GM21737 (cell line): Measurements from ENCODE around the gene EIF3B.
"Not testable (repeated sequence)": the region's sequence is repeated elsewhere in the genome, so short reads cannot be mapped to it uniquely, and the experiment has no call there.

Source experiments
- ATAC-seq: cut with Tn5 transposase; IDR thresholded peaks from one replicate; pipeline ENCODE4 v1.9.1; 2021; ENCODE audit warnings: mild to moderate bottlenecking, moderate library complexity; ENCODE audit not compliant: unreplicated experiment

The EIF3B gene

DNA sequence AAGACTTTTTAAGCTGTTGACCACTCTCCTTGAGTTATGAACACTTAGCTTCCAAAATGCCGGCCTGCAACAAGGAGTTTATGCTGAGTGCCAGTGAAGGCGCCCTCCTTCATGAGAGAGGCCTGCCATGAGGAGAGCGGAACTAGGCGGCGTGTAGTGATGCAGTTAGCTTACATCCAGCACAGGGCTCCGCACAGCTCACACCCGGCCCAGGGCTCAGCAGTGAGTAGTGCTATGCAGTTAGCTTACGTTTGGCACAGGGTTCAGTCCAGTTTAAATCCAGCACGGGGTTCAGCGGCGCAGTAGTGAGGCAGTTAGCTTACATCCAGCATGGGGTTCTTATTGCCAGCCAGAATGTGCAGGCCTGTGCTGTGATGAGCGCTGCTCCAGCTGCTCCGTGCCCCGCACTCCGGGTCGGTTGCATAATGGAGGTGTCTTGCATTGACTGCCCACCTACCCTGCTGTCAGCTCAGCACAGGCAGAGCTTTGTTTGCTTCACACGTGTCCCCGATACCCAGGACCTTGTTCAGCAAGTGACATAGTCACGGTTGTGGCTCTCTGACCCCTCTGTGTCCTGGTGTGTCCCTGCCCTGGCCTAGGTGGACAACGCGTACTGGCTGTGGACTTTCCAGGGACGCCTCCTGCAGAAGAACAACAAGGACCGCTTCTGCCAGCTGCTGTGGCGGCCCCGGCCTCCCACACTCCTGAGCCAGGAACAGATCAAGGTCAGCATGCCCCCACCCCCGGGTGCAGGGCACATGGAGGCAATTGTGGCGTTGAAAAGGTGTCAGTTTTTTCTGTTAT lies 21.9 kb downstream of the EIF3B start:
- no peak for ATAC-seq

- ATAC-seq: not testable (repeated sequence)
Observed at GRCh38 chr7:2377492-2377891, 22.9 kb downstream of the EIF3B start.

DNA sequence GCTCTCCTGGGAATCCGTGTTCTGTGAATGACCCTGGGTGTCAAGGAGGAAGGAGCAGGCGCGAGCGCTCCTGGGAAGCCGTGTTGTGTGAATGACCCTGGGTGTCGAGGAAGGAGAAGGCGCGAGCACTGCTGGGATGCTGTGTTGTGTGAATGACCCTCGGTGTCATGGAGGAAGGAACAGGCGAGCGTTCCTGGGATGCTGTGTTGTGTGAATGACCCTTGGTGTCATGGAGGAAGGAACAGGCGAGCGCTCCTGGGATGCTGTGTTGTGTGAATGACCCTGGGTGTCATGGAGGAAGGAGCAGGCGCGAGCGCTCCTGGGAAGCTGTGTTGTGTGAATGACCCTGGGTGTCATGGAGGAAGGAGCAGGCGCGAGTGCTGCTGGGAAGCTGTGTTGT lies 23.5 kb downstream of the EIF3B start:
- ATAC-seq: not testable (repeated sequence)

GRCh38 chr7:2379161-2379560 lies 24.5 kb downstream of the EIF3B start:
- ATAC-seq: no peak

DNA sequence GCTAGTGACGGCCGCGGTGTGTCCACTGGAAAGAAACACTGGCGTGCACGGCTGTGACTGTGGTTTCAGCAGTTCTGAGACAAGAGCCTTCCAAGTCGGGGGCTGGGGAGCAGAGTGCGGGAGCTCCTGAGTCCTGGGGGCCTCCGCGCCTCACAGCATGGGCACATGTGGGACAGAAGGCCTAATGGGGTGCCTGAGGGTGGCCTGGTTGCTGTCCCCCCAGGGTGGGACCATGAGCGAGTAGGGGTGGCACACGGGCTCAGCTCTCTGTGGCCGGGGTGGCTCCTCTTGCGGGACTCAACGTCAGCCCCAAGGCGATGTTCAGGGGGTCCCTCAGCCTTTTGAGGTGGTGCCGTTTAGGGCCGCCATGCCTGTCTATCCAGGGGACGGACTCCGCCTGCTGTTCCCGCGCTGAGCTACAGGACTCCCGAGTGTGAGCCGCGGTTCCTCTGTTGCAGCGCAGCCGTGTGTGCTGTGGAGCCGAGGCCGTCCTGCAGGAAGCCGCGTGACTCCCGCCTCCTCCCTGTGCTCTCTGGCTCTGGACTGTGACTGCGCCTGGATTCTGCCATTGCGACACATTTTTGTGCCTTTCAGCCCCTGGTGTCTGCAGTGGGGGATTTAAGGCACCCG lies 25.3 kb downstream of the EIF3B start:
- no peak for ATAC-seq

- no peak for ATAC-seq
Observed at GRCh38 chr7:2380461-2380860, 25.8 kb downstream of the EIF3B start.

GRCh38 chr7:2381227-2381626 lies 26.6 kb downstream of the EIF3B start:
- no peak for ATAC-seq

DNA sequence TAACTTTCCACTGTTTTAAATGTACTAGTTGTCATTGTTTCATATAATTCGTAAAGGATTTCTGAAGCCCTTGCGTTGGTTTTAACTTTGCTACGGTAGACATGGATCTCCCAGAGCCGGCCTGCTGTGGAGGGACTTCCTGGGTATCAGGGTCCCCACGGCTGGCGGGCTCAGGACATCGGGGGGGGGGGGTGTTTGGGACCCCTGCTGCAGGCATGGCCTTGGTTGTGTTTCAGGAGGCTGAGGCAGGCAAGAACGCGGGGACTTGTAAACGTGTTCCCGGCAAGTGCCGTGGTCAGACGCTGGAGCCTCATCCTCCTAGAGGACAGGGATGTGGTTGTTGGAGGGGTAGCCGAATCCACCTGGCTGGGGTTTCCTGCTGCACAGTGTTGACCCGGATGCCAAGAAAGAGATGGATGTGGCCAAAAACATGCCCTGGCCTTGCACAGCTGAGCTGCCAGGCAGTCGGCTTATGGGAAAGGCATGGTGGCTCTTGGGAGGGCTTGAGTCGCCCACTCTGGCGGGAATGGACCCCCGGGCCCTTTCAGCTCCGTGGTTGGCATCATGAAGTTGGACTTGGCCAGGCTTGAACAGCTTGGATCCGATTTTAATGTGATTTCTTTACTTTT lies 27.4 kb downstream of the EIF3B start:
- ATAC-seq: no peak

DNA sequence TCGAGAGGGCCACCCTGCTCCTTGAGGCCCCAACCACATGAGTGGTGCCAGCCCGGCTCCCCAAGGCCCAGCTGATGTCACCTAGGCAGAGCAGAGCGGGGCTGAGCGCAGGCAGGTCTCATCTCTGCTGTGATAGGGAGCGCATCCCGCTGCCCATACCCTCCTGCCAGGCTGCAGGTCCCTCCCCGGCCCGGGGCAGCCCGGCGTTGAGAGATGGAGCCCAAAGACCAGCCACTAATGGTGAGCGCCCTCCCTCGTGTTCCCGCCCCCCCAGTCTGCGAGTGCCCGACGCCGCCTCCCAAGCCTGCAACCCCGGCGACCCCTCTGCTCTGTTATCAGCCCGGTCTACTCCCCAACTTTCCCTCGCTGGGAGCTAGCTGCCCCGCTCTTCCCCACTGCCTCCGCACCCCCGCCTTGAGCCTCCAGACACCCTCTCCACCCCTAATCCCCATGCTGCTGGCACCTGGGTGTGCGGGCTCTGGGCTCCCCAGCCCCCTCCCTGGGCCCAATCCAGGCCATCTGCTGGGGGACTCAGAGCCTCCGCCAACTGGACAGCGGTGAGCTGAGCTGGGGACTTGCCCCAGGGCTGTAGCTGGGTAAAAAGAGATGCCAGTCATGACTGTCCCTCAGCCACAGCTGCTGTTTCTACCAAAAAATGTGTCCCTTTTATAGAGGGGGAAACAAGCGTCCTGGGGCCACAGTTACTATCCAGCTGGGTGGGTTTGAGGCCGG lies 29.1 kb downstream of the EIF3B start:
- no peak for ATAC-seq

DNA sequence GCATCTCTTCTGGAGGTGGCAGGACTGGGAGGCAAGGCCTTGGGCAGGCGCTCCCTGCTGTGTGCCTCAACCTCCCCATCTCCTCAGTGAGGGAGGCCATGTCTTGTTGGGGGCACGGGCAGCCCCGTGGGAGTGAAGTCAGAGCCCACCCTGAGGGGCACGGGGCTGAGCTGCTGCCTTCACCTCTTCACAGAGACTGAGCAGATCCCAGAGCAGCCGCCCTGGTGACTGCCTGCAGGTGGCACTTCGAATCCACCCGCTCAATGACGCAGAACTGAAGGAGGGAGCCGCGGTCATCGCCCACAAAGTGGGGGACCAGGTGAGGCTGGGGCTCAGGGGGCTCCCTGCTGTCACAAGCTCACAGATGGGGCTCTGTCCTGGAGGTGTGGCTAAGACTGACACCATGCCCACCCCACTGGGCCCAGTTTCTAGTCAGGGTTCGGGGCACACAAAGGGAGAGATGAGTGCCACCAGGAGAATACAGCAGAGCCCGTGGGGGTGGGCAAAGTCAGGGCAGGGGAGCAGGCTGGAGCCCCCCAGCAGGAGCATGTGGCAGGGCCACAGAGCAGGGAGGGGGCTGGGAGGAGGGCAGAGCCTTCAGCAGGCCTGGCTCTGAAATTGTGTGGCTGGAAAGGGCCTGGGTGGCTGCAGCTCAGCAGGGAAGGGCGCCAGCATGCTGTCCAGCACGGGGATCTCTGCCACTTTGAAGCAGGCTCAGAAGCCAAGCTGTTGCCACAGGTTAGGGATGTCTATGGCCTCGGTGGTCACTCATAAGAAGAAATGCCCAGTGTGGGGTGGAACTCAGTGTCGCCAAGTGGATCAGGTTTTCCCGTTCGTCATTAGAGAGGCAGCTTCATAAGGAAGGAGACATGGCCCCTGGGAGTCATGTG lies 30.0 kb downstream of the EIF3B start:
- no peak for ATAC-seq

GRCh38 chr7:2386122-2386521 lies 31.5 kb downstream of the EIF3B start:
- not testable (repeated sequence) for ATAC-seq

- ATAC-seq: no peak
Observed at GRCh38 chr7:2386964-2387669, 32.5 kb downstream of the EIF3B start.

DNA sequence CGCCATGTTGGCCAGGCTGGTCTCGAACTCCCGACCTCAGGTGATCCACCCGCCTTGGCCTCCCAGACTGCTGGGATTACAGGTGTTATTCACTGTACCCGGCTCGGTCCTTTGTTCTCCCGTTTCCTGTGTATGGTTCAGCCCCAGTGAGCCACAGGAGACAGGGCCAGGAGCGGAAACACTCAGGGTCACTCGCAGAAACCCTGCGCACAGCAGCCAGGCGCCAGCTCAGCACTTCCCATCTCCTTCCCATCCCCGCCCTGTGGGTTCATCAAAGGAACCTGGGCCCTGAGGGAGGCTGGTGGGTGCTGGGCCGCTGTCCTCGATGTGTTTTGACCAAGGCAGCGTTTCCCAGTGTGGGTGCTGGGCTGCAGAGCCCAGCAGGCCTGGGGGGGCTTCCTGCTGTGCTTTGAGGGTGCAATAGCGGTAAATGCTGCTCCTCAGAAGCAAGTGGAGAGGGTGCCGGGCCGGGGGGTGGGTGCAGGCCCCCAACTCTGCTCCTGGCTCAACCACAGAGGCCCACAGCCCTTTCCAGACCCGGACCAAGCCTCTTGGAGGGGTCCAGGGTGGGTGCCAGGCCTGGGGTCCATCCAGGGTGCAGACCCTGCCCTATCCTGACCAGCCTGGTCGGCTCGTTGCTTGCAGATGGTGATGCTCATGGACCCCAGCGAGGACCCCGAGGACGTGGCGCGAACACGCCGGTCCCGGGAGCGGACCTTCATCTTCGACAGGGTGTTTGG lies 33.4 kb downstream of the EIF3B start:
- no peak for ATAC-seq

DNA sequence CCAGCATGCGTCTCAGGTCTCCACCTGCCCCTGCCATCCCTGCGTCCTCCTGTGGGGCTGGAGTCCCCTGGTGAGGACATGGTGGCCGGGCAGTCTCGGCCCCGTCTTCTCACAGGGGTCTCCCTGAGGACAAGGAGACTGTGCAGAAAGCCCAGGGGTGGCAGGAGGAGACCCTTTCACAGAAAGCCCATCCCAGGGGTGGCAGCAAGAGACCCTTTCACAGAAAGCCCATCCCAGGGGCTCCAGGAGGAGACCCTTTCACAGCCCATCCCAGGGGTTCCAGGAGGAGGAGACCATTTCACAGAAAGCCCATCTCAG lies 34.0 kb downstream of the EIF3B start:
- no peak for ATAC-seq

DNA sequence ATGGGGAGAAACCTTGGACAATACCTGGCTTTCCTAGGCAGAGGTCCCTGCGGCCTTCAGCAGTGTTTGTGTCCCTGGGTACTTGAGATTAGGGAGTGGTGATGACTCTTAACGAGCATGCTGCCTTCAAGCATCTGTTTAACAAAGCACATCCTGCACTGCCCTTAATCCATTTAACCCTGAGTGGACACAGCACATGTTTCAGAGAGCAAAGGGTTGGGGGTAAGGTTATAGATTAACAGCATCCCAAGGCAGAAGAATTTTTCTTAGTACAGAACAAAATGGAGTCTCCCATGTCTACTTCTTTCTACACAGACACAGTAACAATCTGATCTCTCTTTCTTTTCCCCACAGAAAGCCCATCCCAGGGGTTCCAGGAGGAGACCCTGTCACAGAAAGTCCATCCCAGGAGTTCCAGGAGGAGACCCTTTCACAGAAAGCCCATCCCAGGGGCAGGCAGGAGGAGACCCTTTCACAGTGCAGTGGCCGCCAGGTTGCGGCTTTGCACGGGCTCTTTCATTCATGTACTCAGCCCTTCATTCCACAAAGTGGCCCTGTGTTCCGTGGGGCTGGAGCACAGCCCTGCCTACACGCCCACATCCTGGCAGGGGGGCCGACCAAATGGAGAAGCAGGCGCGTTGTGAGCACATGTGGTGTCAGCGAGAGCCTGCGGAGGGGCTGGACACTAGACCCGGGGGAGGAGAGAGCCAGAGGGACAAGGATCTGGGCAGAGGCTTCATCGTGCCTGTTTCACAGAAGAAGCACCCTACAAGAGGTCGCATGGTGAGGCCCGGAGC lies 35.6 kb downstream of the EIF3B start:
- not testable (repeated sequence) for ATAC-seq

DNA sequence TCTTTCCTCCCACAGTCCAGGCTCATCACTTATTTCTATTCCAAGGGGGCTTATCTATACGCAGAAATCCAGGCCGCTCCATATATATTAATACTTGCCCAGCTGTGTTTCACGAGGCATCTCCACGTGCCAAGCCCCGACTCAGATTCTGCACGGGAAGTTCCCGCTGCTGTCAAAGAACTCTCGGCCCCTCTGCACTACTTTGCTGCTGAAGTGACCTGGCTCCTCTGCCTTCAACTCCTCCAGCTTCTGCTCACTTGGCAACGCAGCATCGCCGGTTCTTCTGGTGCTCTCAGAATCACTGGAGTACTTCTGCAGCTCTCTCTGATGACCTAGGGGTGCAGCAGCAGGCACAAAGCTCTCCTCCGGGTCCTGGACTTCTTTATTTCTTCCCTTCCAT lies 39.1 kb downstream of the EIF3B start:
- ATAC-seq: no peak

DNA sequence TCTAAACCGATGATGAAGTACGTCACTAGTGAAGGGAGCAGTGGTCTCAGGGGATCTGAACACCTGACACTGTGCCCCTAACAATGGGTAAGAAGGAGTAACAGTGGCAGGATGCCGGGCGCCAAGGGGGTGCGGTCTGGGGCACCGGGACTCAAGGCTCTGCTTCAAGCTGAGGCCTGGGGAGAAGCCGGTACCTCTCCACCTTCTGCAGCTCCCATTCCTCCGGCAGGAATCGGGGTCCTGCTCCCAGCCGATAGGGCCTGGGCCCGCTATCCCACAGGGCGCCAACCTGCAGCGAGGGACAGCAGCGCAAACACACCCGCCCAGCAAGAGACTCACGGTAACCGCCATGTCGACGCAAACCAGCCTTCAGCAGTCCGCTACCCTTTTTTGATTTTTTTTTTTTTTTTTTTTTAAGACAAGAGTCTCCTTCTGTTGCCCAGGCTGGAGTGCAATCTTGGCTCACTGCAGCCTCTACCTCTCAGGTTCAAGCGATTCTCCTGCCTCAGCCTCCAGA lies 40.0 kb downstream of the EIF3B start:
- no peak for ATAC-seq

DNA sequence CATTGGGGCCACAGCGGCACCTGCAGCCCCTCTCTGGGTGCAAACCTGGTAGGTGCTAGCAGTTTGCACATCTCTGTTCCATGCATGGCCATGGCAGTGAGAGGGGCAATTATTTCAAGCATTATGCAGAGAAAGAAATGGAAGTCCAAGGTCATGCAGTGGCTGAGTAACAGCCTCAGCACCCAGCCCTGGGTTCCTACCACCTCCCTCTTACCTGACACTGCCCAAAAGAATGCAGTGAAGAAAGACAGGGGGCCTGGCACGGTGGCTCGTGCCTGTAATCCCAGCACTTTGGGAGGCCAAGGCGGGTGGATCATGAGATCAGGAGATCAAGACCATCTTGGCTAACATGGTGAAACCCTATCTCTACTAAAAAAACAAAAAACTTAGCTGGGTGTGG lies 43.9 kb downstream of the EIF3B start:
- no peak for ATAC-seq
